Trophoblast cell (in vitro differentiated cells and primary cell): ENCODE measurements around the gene ZNF48.
"Not testable (repeated sequence)": the region's sequence is repeated elsewhere in the genome, so short reads cannot be mapped to it uniquely, and the experiment has no call there.

ENCODE experiments used
- DNase-seq, 2 donors: peaks; one replicate each; pipeline ENCODE4 v3.0.0-alpha.2; 2016
- H2AFZ ChIP-seq: 2 replicates; pipeline ENCODE4 v1.6.1; 2013; ENCODE audit warnings: low read length, moderate library complexity, mild to moderate bottlenecking; ENCODE audit not compliant: insufficient read depth, poor library complexity
- H2AK5ac ChIP-seq: 2 replicates; pipeline ENCODE4 v1.6.1; 2013; ENCODE audit warnings: mild to moderate bottlenecking, low read length
- H2BK120ac ChIP-seq: 2 replicates; pipeline ENCODE4 v1.6.1; 2013; ENCODE audit warnings: low read length, mild to moderate bottlenecking, moderate library complexity; ENCODE audit not compliant: insufficient read depth, poor library complexity
- H2BK12ac ChIP-seq: 2 replicates; pipeline ENCODE4 v1.6.1; 2013; ENCODE audit warnings: mild to moderate bottlenecking, low read length, moderate library complexity
- H2BK5ac ChIP-seq: 2 replicates; pipeline ENCODE4 v1.6.1; 2013; ENCODE audit warnings: low read length, low read depth, moderate library complexity, mild to moderate bottlenecking; ENCODE audit not compliant: poor library complexity
- H3K14ac ChIP-seq: 2 replicates; pipeline ENCODE4 v1.6.1; 2013; ENCODE audit warnings: mild to moderate bottlenecking, low read length
- H3K18ac ChIP-seq: 2 replicates; pipeline ENCODE4 v1.6.1; 2013; ENCODE audit warnings: mild to moderate bottlenecking, low read length
- H3K23ac ChIP-seq: 2 replicates; pipeline ENCODE4 v1.6.1; 2013; ENCODE audit warnings: low read length
- H3K27ac ChIP-seq: 2 replicates; pipeline ENCODE4 v1.5.1; 2013; ENCODE audit warnings: low read depth, mild to moderate bottlenecking, inconsistent platforms, low read length, moderate library complexity
- H3K27me3 ChIP-seq: 2 replicates; pipeline ENCODE4 v1.6.1; 2013; ENCODE audit warnings: inconsistent platforms, mild to moderate bottlenecking, low read length, moderate library complexity; ENCODE audit not compliant: insufficient read depth
- H3K36me3 ChIP-seq, 2 experiments: 1 replicate in 1 of 2; 2 replicates in 1 of 2; pipeline ENCODE4 v1.6.1; 2013; ENCODE audit warnings: low read length in 2 of 2, mild to moderate bottlenecking in 2 of 2, moderate library complexity in 1 of 2; ENCODE audit not compliant: insufficient read depth in 2 of 2, control insufficient read depth in 1 of 2
- H3K4ac ChIP-seq: 2 replicates; pipeline ENCODE4 v1.6.1; 2013; ENCODE audit warnings: low read depth, mild to moderate bottlenecking, low read length, moderate library complexity
- H3K4me1 ChIP-seq, 2 experiments: 1 replicate in 1 of 2; 2 replicates in 1 of 2; pipeline ENCODE4 v1.6.1; 2013; ENCODE audit warnings: low read length in 2 of 2, mild to moderate bottlenecking in 2 of 2, moderate library complexity in 1 of 2; ENCODE audit not compliant: insufficient read depth in 2 of 2, control insufficient read depth in 1 of 2
- H3K4me2 ChIP-seq: 2 replicates; pipeline ENCODE4 v1.6.1; 2013; ENCODE audit warnings: inconsistent platforms, mild to moderate bottlenecking, low read length, moderate library complexity
- H3K4me3 ChIP-seq: 2 replicates; pipeline ENCODE4 v1.5.1; 2013; ENCODE audit warnings: mild to moderate bottlenecking, low read depth, low read length, inconsistent platforms
- H3K79me1 ChIP-seq: one replicate; pipeline ENCODE4 v1.6.1; 2013; ENCODE audit warnings: low read length
- H3K79me2 ChIP-seq: 2 replicates; pipeline ENCODE4 v1.6.1; 2013; ENCODE audit warnings: low read length, mild to moderate bottlenecking; ENCODE audit not compliant: control insufficient read depth, insufficient read depth, poor library complexity
- H3K9ac ChIP-seq: 2 replicates; pipeline ENCODE4 v1.6.1; 2013; ENCODE audit warnings: mild to moderate bottlenecking, low read length
- H3K9me3 ChIP-seq: 2 replicates; pipeline ENCODE4 v1.6.1; 2013; ENCODE audit warnings: low read depth, mild to moderate bottlenecking, control low read depth, inconsistent platforms, low read length; ENCODE audit not compliant: insufficient read depth
- H4K12ac ChIP-seq: 2 replicates; pipeline ENCODE4 v1.6.1; 2013; ENCODE audit warnings: low read depth, mild to moderate bottlenecking, low read length, moderate library complexity
- H4K8ac ChIP-seq: 2 replicates; pipeline ENCODE4 v1.6.1; 2013; ENCODE audit warnings: low read depth, mild to moderate bottlenecking, low read length, moderate library complexity
- H4K91ac ChIP-seq: one replicate; pipeline ENCODE4 v1.6.1; 2013; ENCODE audit warnings: low read depth, mild to moderate bottlenecking, low read length, moderate library complexity
- WGBS: extraction: QIAGEN DNeasy Blood & Tissue Kit; methylation state at CpG from one replicate; pipeline ENCODE4 v1.1.7; 2013; ENCODE audit warnings: missing lambda C conversion rate; ENCODE audit not compliant: insufficient read length, insufficient coverage; ENCODE audit errors: extremely low coverage; 5-methylcytosine and 5-hydroxymethylcytosine counted together

Gene ZNF48

DNA sequence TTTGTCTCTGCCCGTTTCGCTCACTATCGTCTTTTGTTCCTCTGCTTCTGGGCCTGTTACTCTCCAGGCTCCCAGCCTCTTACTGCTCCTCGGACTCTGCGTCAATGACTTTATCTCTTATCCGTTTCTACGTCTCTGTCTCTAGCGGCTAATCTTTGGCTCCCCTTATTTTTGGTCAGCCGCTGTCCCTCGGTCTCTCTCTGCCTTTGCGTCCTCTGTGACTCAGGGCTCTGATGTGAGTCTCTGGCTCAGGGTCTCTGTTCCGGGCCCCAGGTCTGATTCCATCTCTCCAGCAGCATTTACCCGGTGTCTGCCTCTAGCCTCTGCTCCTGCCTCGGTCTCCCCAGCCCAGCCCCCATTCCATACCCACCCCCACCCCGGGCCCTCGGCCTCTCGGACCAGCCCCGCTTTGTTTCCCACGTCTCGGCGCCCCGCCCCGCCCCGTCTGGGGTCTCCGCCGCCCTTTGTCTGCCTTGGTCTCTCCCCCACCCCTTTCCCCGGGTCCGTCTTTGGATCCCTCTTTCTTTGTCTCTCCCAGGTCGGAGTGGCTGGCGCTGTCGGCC, 547 bp upstream of the ZNF48 start:
- Histone ChIP-seq H3K9me3 (no peaks in the 10 kb centered on the region), H3K4ac (peak overlapping the region; percentile 85), H2AK5ac (peak overlapping the region; percentile 72), H4K8ac (peak overlapping the region; percentile 97), H3K18ac (peak overlapping the region; percentile 98), H3K4me3 (peak overlapping the region; percentile 92), H3K9ac (peak overlapping the region; percentile 93), H3K36me3 (peaks cover 19 to 20% of the 10 kb centered on the region in 2 experiments), H2BK12ac (peak overlapping the region; percentile 32), H3K4me2 (peak overlapping the region; percentile 80), H3K79me2 (peaks cover 17% of the 10 kb centered on the region), H2AFZ (peak overlapping the region; percentile 61), H4K91ac (peak overlapping the region; percentile 96), H3K79me1 (peaks cover 20% of the 10 kb centered on the region), H3K27me3 (no peaks in the 10 kb centered on the region), H3K4me1 (peaks cover 12 to 16% of the 10 kb centered on the region in 2 experiments), H3K23ac (no peak overlapping the region), H2BK5ac (peak overlapping the region; percentile 93), H4K12ac (peak overlapping the region; percentile 97), H3K27ac (peak overlapping the region; percentile 97), H3K14ac (peak overlapping the region; percentile 96), H2BK120ac (peak overlapping the region; percentile 89)
- no CpG with 5 or more reads among the region's 31 CpGs for WGBS
- no peak for DNase-seq

GRCh38 chr16:30395992-30396585, 869 bp downstream of the ZNF48 start:
- Histone ChIP-seq H4K91ac (peak overlapping the region; percentile 96), H3K4me3 (peak overlapping the region; percentile 92), H2AK5ac (peak overlapping the region; percentile 89), H3K79me2 (peaks cover 19% of the 10 kb centered on the region), H3K4me2 (peak overlapping the region; percentile 80), H3K14ac (peak overlapping the region; percentile 43), H3K23ac (no peak overlapping the region), H3K18ac (peak overlapping the region; percentile 57), H3K27me3 (no peaks in the 10 kb centered on the region), H3K9me3 (no peaks in the 10 kb centered on the region), H3K4ac (peak overlapping the region; percentile 56), H2BK5ac (no peak overlapping the region), H3K4me1 (peaks cover 14 to 18% of the 10 kb centered on the region in 2 experiments), H2BK12ac (no peak overlapping the region), H3K79me1 (peaks cover 32% of the 10 kb centered on the region), H3K36me3 (peaks cover 19 to 20% of the 10 kb centered on the region in 2 experiments), H2AFZ (peak overlapping the region; percentile 19), H2BK120ac (peak overlapping the region; percentile 19), H4K8ac (peak overlapping the region; percentile 79), H4K12ac (peak overlapping the region; percentile 97), H3K27ac (peak overlapping the region; percentile 97), H3K9ac (peak overlapping the region; percentile 71)
- no CpG with 5 or more reads among the region's 13 CpGs for WGBS
- no peak for DNase-seq

DNA sequence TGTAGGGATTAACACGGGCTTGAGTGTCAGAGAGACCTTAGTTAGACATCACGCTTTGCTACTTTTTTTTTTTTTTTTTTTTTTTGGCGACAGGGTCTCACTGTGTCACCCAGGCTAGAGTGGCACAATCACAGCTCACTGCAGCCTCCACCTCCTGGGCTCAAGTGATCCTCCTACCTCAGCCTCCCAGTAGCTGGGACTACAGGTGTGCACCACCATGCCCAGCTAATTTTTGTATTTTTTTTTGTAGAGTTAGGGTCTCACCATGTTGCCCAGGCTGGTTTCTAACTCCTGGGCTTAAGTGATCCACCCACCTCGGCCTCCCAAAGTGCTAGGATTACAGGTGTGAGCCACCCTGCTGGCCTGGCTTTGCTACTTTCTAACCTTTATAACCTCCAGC, 1.4 kb downstream of the ZNF48 start:
- H4K8ac ChIP-seq = not testable (repeated sequence)
- peaks cover 19 to 20% of the 10 kb centered on the region in 2 experiments for H3K36me3 ChIP-seq

DNA sequence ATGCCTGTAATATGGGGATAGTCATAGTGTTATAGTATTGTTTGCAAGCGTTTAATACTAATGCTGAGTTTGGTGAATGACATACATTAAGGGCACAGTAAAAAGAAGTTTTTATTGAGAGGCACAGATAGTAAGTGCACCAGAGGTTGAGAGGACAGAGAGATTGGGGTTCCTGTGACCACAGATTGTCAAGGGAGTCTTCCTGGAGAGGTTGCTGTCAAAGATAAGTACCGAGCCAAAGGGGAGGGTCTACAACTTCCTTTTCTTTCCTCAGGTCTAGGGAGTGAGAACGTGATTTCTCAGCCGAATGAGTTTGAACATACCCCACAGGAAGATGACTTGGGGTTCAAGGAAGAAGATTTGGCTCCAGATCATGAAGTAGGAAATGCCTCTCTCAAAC, 1.8 kb downstream of the ZNF48 start:
- no peak overlapping the region for H2BK5ac ChIP-seq
- H4K12ac ChIP-seq = no peak overlapping the region
- no peak overlapping the region for H2BK12ac ChIP-seq
- no CpG with 5 or more reads among the region's 4 CpGs for WGBS
- H3K36me3 ChIP-seq = peaks cover 19 to 20% of the 10 kb centered on the region in 2 experiments
- no peak overlapping the region for H4K91ac ChIP-seq
- H2AK5ac ChIP-seq = no peak overlapping the region
- H2AFZ ChIP-seq = no peak overlapping the region
- H3K14ac ChIP-seq = no peak overlapping the region
- no peak overlapping the region for H3K4me3 ChIP-seq
- no peaks in the 10 kb centered on the region for H3K27me3 ChIP-seq
- no peak overlapping the region for H3K9ac ChIP-seq
- H3K27ac ChIP-seq = no peak overlapping the region
- H4K8ac ChIP-seq = no peak overlapping the region
- peaks cover 14 to 18% of the 10 kb centered on the region in 2 experiments for H3K4me1 ChIP-seq
- no peaks in the 10 kb centered on the region for H3K9me3 ChIP-seq
- H2BK120ac ChIP-seq = no peak overlapping the region
- H3K79me1 ChIP-seq = peaks cover 32% of the 10 kb centered on the region
- peak overlapping the region; percentile 19 for H3K4ac ChIP-seq
- H3K23ac ChIP-seq = no peak overlapping the region
- H3K4me2 ChIP-seq = no peak overlapping the region
- no peak for DNase-seq
- no peak overlapping the region for H3K18ac ChIP-seq
- H3K79me2 ChIP-seq = peaks cover 19% of the 10 kb centered on the region

More for the DNA sequence above, 1.4 kb downstream of the ZNF48 start:
- not testable (repeated sequence) for H3K4me3 ChIP-seq, H3K23ac ChIP-seq, H3K9me3 ChIP-seq, H3K27me3 ChIP-seq, H3K4ac ChIP-seq, H3K27ac ChIP-seq, H2BK12ac ChIP-seq, H2AFZ ChIP-seq, H2AK5ac ChIP-seq, H2BK120ac ChIP-seq, H3K18ac ChIP-seq, H3K9ac ChIP-seq, DNase-seq, H4K12ac ChIP-seq, H2BK5ac ChIP-seq, H3K14ac ChIP-seq, H4K91ac ChIP-seq, H3K4me2 ChIP-seq
- Histone ChIP-seq H3K79me1 (peaks cover 32% of the 10 kb centered on the region), H3K79me2 (peaks cover 19% of the 10 kb centered on the region), H3K4me1 (peaks cover 14 to 18% of the 10 kb centered on the region in 2 experiments)
- WGBS = no CpG with 5 or more reads among the region's 4 CpGs
